ENCODE data around the gene MAJIN. TPM values are rescaled to one million over a fixed set of nuclear protein-coding genes. Genes with fewer than 3 reads are reported as not detected.

Gene MAJIN
- total RNA-seq, 1 experiment from 2014 or later, result not detected

- TF ChIP-seq NR3C1 (CRISPR knock-in tag; conservative IDR thresholded peaks at IDR 0.05; ENCODE audit: low read depth) (no peak), OVOL2 (CRISPR knock-in tag; IDR thresholded peaks at IDR 0.05; ENCODE audit: borderline replicate concordance) (no peak), FOXK1 (CRISPR knock-in tag; IDR thresholded peaks at IDR 0.05) (peak; percentile 23; the same call in 1 of the 2 replicates), SP1 (CRISPR knock-in tag; conservative IDR thresholded peaks at IDR 0.05) (peak; percentile 36; the same call in 1 of the 2 replicates), ATF1 (CRISPR knock-in tag; IDR thresholded peaks at IDR 0.05) (no peak; the same call in 1 of the 2 replicates), ELF4 (CRISPR knock-in tag; IDR thresholded peaks at IDR 0.05; ENCODE audit: low read depth) (0 out of 2 replicates have a peak, but pooled peaks have one; percentile 25), EMX1 (CRISPR knock-in tag; IDR thresholded peaks at IDR 0.05) (no peak), ZNF416 (CRISPR knock-in tag; IDR thresholded peaks at IDR 0.05) (no peak), IRF2 (CRISPR knock-in tag; IDR thresholded peaks at IDR 0.05; ENCODE audit: borderline replicate concordance, low read depth) (no peak), GRHL2 (CRISPR knock-in tag; IDR thresholded peaks at IDR 0.05; ENCODE audit: insufficient replicate concordance, severe bottlenecking) (no peak), ESRRA (CRISPR knock-in tag; IDR thresholded peaks at IDR 0.05; ENCODE audit: borderline replicate concordance) (peak; percentile 78; the same call in 1 of the 2 replicates), NFATC4 (CRISPR knock-in tag; IDR thresholded peaks at IDR 0.05) (no peak), RORB (CRISPR knock-in tag; IDR thresholded peaks at IDR 0.05) (no peak), E2F5 (CRISPR knock-in tag; IDR thresholded peaks at IDR 0.05) (peak; percentile 80), E2F4 (CRISPR knock-in tag; IDR thresholded peaks at IDR 0.05; ENCODE audit: borderline replicate concordance, low read depth) (no peak), TCF7 (CRISPR knock-in tag; IDR thresholded peaks at IDR 0.05; ENCODE audit: low read depth) (no peak), ZNF219 (CRISPR knock-in tag; IDR thresholded peaks at IDR 0.05; ENCODE audit: borderline replicate concordance) (no peak), FOXJ3 (CRISPR knock-in tag; IDR thresholded peaks at IDR 0.05; ENCODE audit: borderline replicate concordance) (no peak), ZNF512 (CRISPR knock-in tag; IDR thresholded peaks at IDR 0.05; ENCODE audit: borderline replicate concordance) (no peak), KAT7 (CRISPR knock-in tag; IDR thresholded peaks at IDR 0.05; ENCODE audit: borderline replicate concordance) (peak; percentile 79; the same call in 1 of the 2 replicates), HMGA2 (CRISPR knock-in tag; IDR thresholded peaks at IDR 0.05) (no peak), SMAD3 (CRISPR knock-in tag; IDR thresholded peaks at IDR 0.05; ENCODE audit: borderline replicate concordance) (peak; percentile 42; the same call in 1 of the 2 replicates), AR (CRISPR knock-in tag; IDR thresholded peaks at IDR 0.05) (no peak), ZNF671 (CRISPR knock-in tag; IDR thresholded peaks at IDR 0.05) (no peak), ATF3 (CRISPR knock-in tag; conservative IDR thresholded peaks at IDR 0.05) (no peak), MYBL2 (CRISPR knock-in tag; IDR thresholded peaks at IDR 0.05) (peak; percentile 8; the same call in 1 of the 2 replicates), ZNF232 (CRISPR knock-in tag; IDR thresholded peaks at IDR 0.05) (peak; percentile 41; the same call in 1 of the 2 replicates), MLX (CRISPR knock-in tag; IDR thresholded peaks at IDR 0.05) (no peak), ZNF396 (CRISPR knock-in tag; IDR thresholded peaks at IDR 0.05; ENCODE audit: borderline replicate concordance) (no peak), SOX15 (CRISPR knock-in tag; IDR thresholded peaks at IDR 0.05) (no peak), NR1H2 (CRISPR knock-in tag; IDR thresholded peaks at IDR 0.05) (no peak), SMAD4 (CRISPR knock-in tag; IDR thresholded peaks at IDR 0.05) (no peak), MXD4 (CRISPR knock-in tag; IDR thresholded peaks at IDR 0.05; ENCODE audit: borderline replicate concordance) (no peak)
These were observed 42.2 kb upstream of the MAJIN start, which contains the start of gene ARL2 (continued) for GRCh38 chr11:65013888-65014725.

Data from WTC11 (cell line).